Measurements from ENCODE around the gene LSAMP.

LSAMP gene

DNA sequence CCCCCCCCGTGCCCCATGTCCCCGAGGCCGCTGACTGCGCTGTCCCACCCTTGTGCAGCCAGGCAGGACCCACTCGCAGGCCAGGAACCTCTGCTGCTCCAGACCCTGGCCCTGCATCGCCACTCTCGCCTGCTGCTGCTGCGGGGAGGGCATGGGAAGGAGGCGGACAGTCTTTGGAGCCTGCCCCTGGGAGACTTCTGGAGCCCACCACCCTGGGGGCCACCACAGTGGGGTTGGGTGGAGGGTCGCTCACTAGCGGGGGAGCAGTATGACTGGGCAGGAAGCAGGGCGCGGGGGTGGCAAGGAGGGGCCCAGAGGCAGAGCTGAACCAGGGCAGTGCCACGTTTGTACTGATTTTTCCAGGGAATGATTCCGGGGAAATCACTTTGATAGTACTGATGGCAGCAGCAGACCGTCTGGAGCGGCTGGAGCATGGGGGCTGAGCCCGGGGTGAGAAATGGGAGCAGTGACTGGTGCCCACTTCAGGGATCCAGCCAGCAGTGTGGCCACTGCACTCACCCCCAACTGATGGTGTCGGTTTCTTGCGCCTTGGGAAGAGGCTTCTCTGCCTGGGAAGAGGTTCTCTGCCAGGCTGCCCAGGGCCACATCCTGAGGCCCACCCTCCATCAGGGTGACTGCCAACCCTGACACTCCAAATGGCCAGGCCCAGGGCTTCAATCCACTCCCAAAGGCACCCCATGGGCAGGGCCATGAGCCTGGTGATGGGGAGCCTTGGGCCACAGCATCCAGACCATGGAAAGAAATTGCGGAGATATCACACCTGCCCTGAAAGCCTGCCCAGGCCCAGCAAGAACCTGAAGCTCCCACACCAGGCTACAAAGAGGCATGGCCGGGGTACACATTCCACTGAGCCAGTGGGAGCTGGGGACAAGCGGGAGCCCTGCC is 53.7 kb downstream of the LSAMP start:
- peaks cover 27% of the 10 kb centered on the region for H3K4me1 ChIP-seq (ENCODE audit: control insufficient read depth, low read depth, low read length)
- H3K36me3 ChIP-seq (ENCODE audit: control insufficient read depth, low read depth, low read length) = no peaks in the 10 kb centered on the region
- no peak overlapping the region for H3K27ac ChIP-seq (ENCODE audit: low read length)
- H3K9me3 ChIP-seq (ENCODE audit: control insufficient read depth, low read depth, low read length) = no peaks in the 10 kb centered on the region
- H3K4me3 ChIP-seq (ENCODE audit: low read length) = no peak overlapping the region
- H3K9ac ChIP-seq (ENCODE audit: low read length) = no peak overlapping the region
- no peaks in the 10 kb centered on the region for H3K27me3 ChIP-seq (ENCODE audit: control insufficient read depth, insufficient read depth, low read length)

DNA sequence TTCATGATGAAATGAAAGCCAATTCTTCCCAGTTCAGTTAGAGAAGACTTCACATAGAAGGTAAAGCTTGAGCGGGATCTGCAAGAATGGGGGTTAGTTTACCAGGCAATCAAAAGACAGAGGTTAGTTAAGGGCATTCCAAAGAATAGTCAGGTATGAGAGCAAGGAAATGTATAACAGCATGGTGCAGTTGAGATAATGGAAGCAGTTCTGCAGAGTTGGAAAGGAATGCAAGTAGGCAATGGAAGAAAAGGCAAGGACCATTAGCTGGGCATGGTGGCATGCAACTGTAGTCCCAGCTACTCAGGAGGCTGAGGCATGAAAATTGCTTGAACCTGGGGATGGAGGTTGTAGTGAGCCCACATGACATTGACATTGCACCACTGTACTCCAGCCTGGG is 55.0 kb downstream of the LSAMP start:
- Histone ChIP-seq H3K27ac (ENCODE audit: low read length) (no peak overlapping the region), H3K9me3 (ENCODE audit: control insufficient read depth, low read depth, low read length) (no peaks in the 10 kb centered on the region)

DNA sequence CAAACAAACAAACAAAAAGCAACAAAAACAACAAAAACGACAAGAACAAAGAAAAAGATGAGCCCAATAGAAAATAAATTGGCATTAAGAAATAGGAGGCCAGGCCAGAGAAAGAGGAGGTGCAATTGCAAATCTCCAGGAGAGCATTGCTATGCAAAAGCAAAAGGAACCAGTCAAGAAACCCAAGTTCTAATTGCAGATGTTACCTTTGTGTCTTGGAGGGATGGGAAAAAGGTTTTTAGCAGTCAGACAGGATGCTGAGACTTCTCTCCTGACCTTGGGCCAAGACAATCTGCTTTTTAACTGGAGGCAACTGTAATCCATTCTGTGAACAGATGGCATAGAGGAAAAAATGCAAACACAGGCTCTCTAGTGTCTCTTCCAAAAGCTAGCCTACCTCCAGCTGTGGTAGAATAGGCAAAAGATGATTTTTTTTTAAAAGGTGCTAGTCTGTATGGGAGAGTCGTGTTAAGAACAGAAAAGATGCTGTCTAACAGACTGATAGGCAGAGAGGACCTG is 56.4 kb downstream of the LSAMP start:
- no peaks in the 10 kb centered on the region for H3K36me3 ChIP-seq (ENCODE audit: control insufficient read depth, low read depth, low read length)
- H3K27ac ChIP-seq (ENCODE audit: low read length) = no peak overlapping the region
- H3K27me3 ChIP-seq (ENCODE audit: control insufficient read depth, insufficient read depth, low read length) = no peaks in the 10 kb centered on the region
- H3K4me1 ChIP-seq (ENCODE audit: control insufficient read depth, low read depth, low read length) = peaks cover 27% of the 10 kb centered on the region
- H3K9me3 ChIP-seq (ENCODE audit: control insufficient read depth, low read depth, low read length) = no peaks in the 10 kb centered on the region
- no peak overlapping the region for H3K9ac ChIP-seq (ENCODE audit: low read length)
- no peak overlapping the region for H3K4me3 ChIP-seq (ENCODE audit: low read length)

More for the DNA sequence above, 55.0 kb downstream of the LSAMP start:
- H3K36me3 ChIP-seq (ENCODE audit: control insufficient read depth, low read depth, low read length) = no peaks in the 10 kb centered on the region
- peaks cover 27% of the 10 kb centered on the region for H3K4me1 ChIP-seq (ENCODE audit: control insufficient read depth, low read depth, low read length)
- no peak overlapping the region for H3K4me3 ChIP-seq (ENCODE audit: low read length)
- no peaks in the 10 kb centered on the region for H3K27me3 ChIP-seq (ENCODE audit: control insufficient read depth, insufficient read depth, low read length)
- H3K9ac ChIP-seq (ENCODE audit: low read length) = no peak overlapping the region

DNA sequence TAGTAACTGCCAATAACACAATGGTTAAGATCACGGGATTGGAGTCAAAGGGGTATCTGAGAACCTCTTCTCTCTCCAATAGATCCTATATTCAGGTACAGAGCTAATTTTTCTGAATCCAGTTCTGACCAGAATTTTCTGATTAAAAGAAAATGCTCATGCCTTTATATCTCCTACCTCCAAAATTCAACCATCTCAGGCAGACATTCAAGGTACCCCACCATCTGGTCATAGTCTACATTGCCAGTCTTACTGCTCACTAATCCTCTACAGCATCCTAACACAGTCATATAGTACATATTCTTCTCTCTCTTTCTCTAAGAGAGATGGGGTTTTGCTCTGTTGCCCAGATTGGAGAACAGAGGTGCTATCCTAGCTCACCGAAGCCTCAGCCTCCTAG is 59.1 kb downstream of the LSAMP start:
- Histone ChIP-seq H3K9me3 (ENCODE audit: control insufficient read depth, low read depth, low read length) (no peaks in the 10 kb centered on the region), H3K9ac (ENCODE audit: low read length) (no peak overlapping the region), H3K4me1 (ENCODE audit: control insufficient read depth, low read depth, low read length) (peaks cover 27% of the 10 kb centered on the region), H3K27ac (ENCODE audit: low read length) (no peak overlapping the region), H3K27me3 (ENCODE audit: control insufficient read depth, insufficient read depth, low read length) (no peaks in the 10 kb centered on the region), H3K36me3 (ENCODE audit: control insufficient read depth, low read depth, low read length) (no peaks in the 10 kb centered on the region), H3K4me3 (ENCODE audit: low read length) (no peak overlapping the region)

DNA sequence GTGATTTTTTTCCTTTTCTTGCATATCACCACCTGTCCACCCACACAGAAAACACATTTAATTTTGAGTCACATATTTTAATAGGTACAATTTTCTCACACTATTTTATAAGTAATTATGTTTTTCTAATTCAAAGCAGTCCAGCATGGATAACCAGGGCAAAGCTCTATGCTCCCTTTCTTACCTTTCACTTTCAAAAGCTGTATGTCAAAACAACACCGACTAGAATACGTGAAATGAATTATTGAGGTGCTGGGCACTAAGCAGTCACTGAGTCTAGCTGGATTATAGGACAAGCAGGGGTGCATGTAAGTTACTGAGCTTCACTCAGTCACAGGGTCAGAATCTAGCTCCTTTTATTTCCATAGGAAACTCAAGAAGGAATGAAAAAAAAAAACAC is 60.6 kb downstream of the LSAMP start:
- Histone ChIP-seq H3K9ac (ENCODE audit: low read length) (no peak overlapping the region), H3K27ac (ENCODE audit: low read length) (no peak overlapping the region), H3K36me3 (ENCODE audit: control insufficient read depth, low read depth, low read length) (no peaks in the 10 kb centered on the region), H3K4me3 (ENCODE audit: low read length) (no peak overlapping the region), H3K9me3 (ENCODE audit: control insufficient read depth, low read depth, low read length) (no peaks in the 10 kb centered on the region), H3K27me3 (ENCODE audit: control insufficient read depth, insufficient read depth, low read length) (no peaks in the 10 kb centered on the region), H3K4me1 (ENCODE audit: control insufficient read depth, low read depth, low read length) (peaks cover 16% of the 10 kb centered on the region)

DNA sequence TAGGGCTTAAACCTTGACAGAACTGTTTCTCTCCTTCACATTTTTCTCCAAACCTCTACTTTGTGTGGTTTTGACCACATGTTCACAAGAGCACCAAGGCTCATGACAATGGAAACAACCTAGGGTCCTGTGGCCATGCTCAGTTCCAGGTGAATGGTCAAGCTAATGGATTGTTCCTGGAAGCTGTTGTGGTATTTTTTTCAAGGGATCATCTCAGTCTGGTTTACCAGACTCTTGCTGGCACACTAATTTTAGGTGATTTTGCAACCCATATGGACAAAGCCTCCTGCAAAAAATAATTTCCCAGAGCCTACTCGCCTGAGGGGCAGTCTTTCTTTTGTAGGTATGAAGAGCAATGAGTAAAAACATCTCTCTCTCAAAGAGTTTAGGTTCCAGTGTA is 67.2 kb downstream of the LSAMP start:
- no peak overlapping the region for H3K27ac ChIP-seq (ENCODE audit: low read length)
- H3K4me3 ChIP-seq (ENCODE audit: low read length) = no peak overlapping the region
- no peak overlapping the region for H3K9ac ChIP-seq (ENCODE audit: low read length)
- H3K9me3 ChIP-seq (ENCODE audit: control insufficient read depth, low read depth, low read length) = no peaks in the 10 kb centered on the region
- no peaks in the 10 kb centered on the region for H3K27me3 ChIP-seq (ENCODE audit: control insufficient read depth, insufficient read depth, low read length)
- H3K4me1 ChIP-seq (ENCODE audit: control insufficient read depth, low read depth, low read length) = no peaks in the 10 kb centered on the region
- no peaks in the 10 kb centered on the region for H3K36me3 ChIP-seq (ENCODE audit: control insufficient read depth, low read depth, low read length)

DNA sequence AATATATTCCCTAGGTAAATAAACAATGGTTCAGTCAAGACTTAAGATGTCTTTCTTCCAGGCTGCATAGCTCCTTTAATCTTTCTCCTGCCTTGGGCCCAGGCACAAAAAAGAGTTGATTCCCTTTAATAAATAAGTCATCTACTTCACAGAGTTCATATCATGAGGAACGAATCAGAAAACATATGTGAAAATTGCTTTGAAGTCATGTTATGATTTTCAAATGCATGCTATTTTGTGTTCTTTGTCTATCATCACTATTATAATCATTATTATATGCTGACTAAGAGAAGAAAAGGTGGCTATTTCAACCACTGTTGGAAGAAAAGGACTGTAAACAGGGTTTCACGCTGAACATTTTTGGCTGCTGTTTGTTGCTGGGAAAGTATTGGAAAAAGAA is 70.4 kb downstream of the LSAMP start:
- no peaks in the 10 kb centered on the region for H3K36me3 ChIP-seq (ENCODE audit: control insufficient read depth, low read depth, low read length)
- no peaks in the 10 kb centered on the region for H3K27me3 ChIP-seq (ENCODE audit: control insufficient read depth, insufficient read depth, low read length)
- no peak overlapping the region for H3K4me3 ChIP-seq (ENCODE audit: low read length)
- H3K9me3 ChIP-seq (ENCODE audit: control insufficient read depth, low read depth, low read length) = no peaks in the 10 kb centered on the region
- H3K4me1 ChIP-seq (ENCODE audit: control insufficient read depth, low read depth, low read length) = no peaks in the 10 kb centered on the region
- H3K27ac ChIP-seq (ENCODE audit: low read length) = no peak overlapping the region
- no peak overlapping the region for H3K9ac ChIP-seq (ENCODE audit: low read length)

DNA sequence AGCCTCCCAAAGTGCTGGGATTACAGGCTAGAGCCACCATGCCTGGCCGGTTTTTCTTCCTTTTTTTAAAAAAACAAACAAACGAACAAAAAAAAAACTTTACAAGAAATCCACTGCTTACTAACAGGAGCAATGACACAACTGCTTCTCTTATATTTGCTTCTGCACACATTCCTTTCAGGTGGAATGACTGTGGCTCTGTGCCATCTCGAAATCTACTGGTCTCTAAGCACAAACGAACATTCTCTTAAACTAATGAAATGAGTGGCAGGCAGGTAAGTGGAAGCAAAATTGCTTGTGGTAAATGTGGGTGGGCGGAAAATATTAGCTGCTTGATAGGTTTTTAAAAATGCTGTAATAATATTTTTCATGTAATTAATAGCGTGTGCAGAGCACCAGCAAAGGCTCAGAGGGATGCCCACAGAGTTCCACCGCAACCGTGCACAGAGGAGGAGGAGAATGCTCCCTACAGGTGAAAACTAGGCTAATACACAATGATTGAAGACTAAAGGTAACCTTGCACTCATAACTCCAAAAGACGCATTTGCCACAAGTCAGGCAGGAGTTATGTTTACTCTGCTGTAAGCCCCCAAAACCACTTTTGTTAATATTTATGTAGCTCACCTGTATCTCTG is 77.4 kb downstream of the LSAMP start:
- Histone ChIP-seq H3K27ac (ENCODE audit: low read length) (no peak overlapping the region), H3K4me3 (ENCODE audit: low read length) (no peak overlapping the region), H3K27me3 (ENCODE audit: control insufficient read depth, insufficient read depth, low read length) (no peaks in the 10 kb centered on the region), H3K9ac (ENCODE audit: low read length) (no peak overlapping the region), H3K36me3 (ENCODE audit: control insufficient read depth, low read depth, low read length) (no peaks in the 10 kb centered on the region), H3K9me3 (ENCODE audit: control insufficient read depth, low read depth, low read length) (no peaks in the 10 kb centered on the region), H3K4me1 (ENCODE audit: control insufficient read depth, low read depth, low read length) (no peaks in the 10 kb centered on the region)

DNA sequence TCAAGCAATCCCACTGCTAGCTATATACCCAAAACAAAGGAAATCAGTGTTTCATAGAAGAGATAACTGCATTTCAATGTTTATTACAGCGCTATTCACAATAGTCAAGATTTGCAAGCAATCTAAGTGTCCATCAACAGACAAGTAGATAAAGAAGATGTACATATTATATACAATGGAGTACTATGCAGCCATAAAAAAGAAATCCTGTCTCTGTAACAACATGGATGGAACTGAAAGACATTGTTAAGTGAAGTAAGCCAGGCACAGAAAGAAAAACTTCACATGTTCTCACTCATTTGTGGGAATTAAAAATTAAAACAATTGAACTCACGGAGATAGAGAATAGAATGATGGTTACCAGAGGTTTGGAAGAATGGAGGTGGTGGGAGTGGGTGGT is 89.2 kb downstream of the LSAMP start:
- Histone ChIP-seq H3K9ac (ENCODE audit: low read length) (no peak overlapping the region), H3K9me3 (ENCODE audit: control insufficient read depth, low read depth, low read length) (peaks cover 2% of the 10 kb centered on the region), H3K4me1 (ENCODE audit: control insufficient read depth, low read depth, low read length) (no peaks in the 10 kb centered on the region), H3K36me3 (ENCODE audit: control insufficient read depth, low read depth, low read length) (no peaks in the 10 kb centered on the region), H3K4me3 (ENCODE audit: low read length) (no peak overlapping the region), H3K27me3 (ENCODE audit: control insufficient read depth, insufficient read depth, low read length) (no peaks in the 10 kb centered on the region), H3K27ac (ENCODE audit: low read length) (no peak overlapping the region)

DNA sequence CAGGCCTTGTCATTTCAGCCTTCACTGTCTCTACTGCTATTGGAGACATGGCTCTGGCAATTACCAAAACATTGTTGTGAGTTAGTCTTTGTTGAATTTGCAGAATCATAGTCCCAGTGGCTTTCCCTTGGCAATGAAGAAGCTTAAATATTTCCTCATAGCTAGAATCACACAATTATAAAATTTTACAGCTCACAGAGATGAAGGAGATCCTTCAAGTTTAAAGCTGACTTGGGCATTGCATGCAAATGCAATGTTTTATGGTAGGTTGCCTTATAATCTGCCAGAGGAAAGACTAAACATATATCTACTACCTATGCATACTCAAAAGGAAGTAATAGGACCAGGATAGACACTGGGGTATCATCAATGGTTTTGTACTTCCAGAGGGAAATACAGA is 90.9 kb downstream of the LSAMP start:
- no peak overlapping the region for H3K9ac ChIP-seq (ENCODE audit: low read length)
- no peaks in the 10 kb centered on the region for H3K4me1 ChIP-seq (ENCODE audit: control insufficient read depth, low read depth, low read length)
- H3K9me3 ChIP-seq (ENCODE audit: control insufficient read depth, low read depth, low read length) = peaks cover 2% of the 10 kb centered on the region
- no peaks in the 10 kb centered on the region for H3K36me3 ChIP-seq (ENCODE audit: control insufficient read depth, low read depth, low read length)
- no peak overlapping the region for H3K27ac ChIP-seq (ENCODE audit: low read length)
- H3K4me3 ChIP-seq (ENCODE audit: low read length) = no peak overlapping the region
- H3K27me3 ChIP-seq (ENCODE audit: control insufficient read depth, insufficient read depth, low read length) = no peaks in the 10 kb centered on the region

DNA sequence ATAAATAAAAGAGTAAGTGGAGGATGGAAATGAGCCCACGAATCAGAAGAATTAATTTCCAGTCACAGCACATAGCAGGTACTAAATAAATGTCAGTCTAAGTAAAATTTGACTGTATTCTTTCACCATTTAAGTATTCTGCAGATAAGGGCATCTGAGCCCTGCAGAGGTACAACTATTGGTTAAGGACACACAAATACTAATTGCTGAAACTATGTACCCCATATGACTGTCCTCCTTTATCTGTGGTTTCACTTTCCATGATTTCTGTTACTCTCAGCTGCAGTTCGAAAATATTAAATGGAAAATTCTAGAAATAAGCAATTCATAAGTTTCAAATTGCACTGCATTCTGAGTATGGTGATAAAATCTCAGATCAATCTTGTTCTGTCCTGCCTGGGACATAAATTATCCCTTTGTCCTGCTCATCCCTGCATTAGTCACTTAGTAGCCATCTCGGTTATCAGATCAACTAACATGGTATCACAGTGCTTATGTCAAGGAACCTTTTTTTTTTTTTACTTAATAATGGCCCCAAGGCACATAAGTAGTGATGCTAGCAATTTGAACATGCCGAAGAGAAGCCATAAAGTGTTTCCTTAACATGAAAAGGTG is 95.1 kb downstream of the LSAMP start:
- peaks cover 9% of the 10 kb centered on the region for H3K4me1 ChIP-seq (ENCODE audit: control insufficient read depth, low read depth, low read length)
- no peak overlapping the region for H3K27ac ChIP-seq (ENCODE audit: low read length)
- H3K9me3 ChIP-seq (ENCODE audit: control insufficient read depth, low read depth, low read length) = no peaks in the 10 kb centered on the region
- H3K36me3 ChIP-seq (ENCODE audit: control insufficient read depth, low read depth, low read length) = no peaks in the 10 kb centered on the region
- H3K27me3 ChIP-seq (ENCODE audit: control insufficient read depth, insufficient read depth, low read length) = no peaks in the 10 kb centered on the region
- no peak overlapping the region for H3K4me3 ChIP-seq (ENCODE audit: low read length)
- H3K9ac ChIP-seq (ENCODE audit: low read length) = no peak overlapping the region
